ENCODE data around the gene JUN. TPM values are rescaled to one million over a fixed set of nuclear protein-coding genes. Genes with fewer than 3 reads are reported as not detected.

The JUN gene
- polyA plus RNA-seq, 1 experiment, result 23.4 TPM

DNA sequence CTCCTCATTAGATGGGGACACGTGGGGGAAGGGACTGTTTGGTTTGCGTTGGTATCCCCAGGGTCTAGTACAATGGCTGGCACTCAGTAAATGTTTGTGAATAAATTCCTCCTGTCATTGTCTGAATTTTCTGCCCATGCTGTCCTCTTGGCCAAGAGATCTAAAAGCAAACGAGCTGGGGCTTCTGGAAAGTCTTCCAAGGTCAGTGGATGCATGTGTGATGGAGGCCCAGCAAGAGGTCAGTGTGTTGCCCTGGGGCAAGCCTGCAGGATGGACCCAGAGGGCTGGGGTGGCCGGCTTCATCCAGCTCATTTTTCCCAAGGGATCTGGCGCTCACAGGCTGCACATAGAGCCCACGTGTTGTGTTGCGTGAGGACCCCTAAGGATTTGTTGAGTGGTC lies 30.0 kb upstream of the JUN start:
- ChIA-PET POLR2A (no interaction called here), CTCF (interaction anchor here (1.0 kb wide), 1 partner anchor 28 kb away, joined by 3 read pairs; no protein-coding TSS in a partner anchor)
- Histone ChIP-seq H3K36me3 (ENCODE audit: control insufficient read depth, insufficient read depth, low read length) (no peaks in the 10 kb centered on the region), H3K27me3 (ENCODE audit: control insufficient read depth, insufficient read depth, low read length) (no peaks in the 10 kb centered on the region), H3K4me3 (ENCODE audit: low read depth, low read length) (no peak overlapping the region)
- no peak for TF ChIP-seq CTCF (IDR thresholded peaks at IDR 0.05; ENCODE audit: insufficient read depth, low read depth, low read length)
- DNase-seq (ENCODE audit: low read depth), result no peak

GRCh38 chr1:58813361-58813760 lies 29.5 kb upstream of the JUN start:
- Histone ChIP-seq H3K27me3 (ENCODE audit: control insufficient read depth, insufficient read depth, low read length) (no peaks in the 10 kb centered on the region), H3K4me3 (ENCODE audit: low read depth, low read length) (no peak overlapping the region), H3K36me3 (ENCODE audit: control insufficient read depth, insufficient read depth, low read length) (no peaks in the 10 kb centered on the region)
- DNase-seq (ENCODE audit: low read depth), result no peak
- ChIA-PET CTCF (no interaction called here), POLR2A (no interaction called here)
- no peak for TF ChIP-seq CTCF (IDR thresholded peaks at IDR 0.05; ENCODE audit: insufficient read depth, low read depth, low read length)

- no peak overlapping the region for H3K4me3 ChIP-seq (ENCODE audit: low read depth, low read length)
- ChIA-PET POLR2A (no interaction called here), CTCF (no interaction called here)
- no peaks in the 10 kb centered on the region for H3K36me3 ChIP-seq (ENCODE audit: control insufficient read depth, insufficient read depth, low read length)
- H3K27me3 ChIP-seq (ENCODE audit: control insufficient read depth, insufficient read depth, low read length), result no peaks in the 10 kb centered on the region
- TF ChIP-seq CTCF (IDR thresholded peaks at IDR 0.05; ENCODE audit: insufficient read depth, low read depth, low read length), result no peak
- DNase-seq (ENCODE audit: low read depth), result no peak
Observed at GRCh38 chr1:58812926-58813325, 29.1 kb upstream of the JUN start.

GRCh38 chr1:58812468-58812867 lies 28.6 kb upstream of the JUN start:
- no peak overlapping the region for H3K4me3 ChIP-seq (ENCODE audit: low read depth, low read length)
- H3K36me3 ChIP-seq (ENCODE audit: control insufficient read depth, insufficient read depth, low read length), result no peaks in the 10 kb centered on the region
- POLR2A ChIA-PET, result no interaction called here
- TF ChIP-seq CTCF (IDR thresholded peaks at IDR 0.05; ENCODE audit: insufficient read depth, low read depth, low read length), result no peak
- CTCF ChIA-PET, result no interaction called here
- DNase-seq (ENCODE audit: low read depth), result no peak
- no peaks in the 10 kb centered on the region for H3K27me3 ChIP-seq (ENCODE audit: control insufficient read depth, insufficient read depth, low read length)

- H3K27me3 ChIP-seq (ENCODE audit: control insufficient read depth, insufficient read depth, low read length), result no peaks in the 10 kb centered on the region
- no peak overlapping the region for H3K4me3 ChIP-seq (ENCODE audit: low read depth, low read length)
- CTCF ChIA-PET, result no interaction called here
- POLR2A ChIA-PET, result no interaction called here
- no peak for DNase-seq (ENCODE audit: low read depth)
- H3K36me3 ChIP-seq (ENCODE audit: control insufficient read depth, insufficient read depth, low read length), result no peaks in the 10 kb centered on the region
- no peak for TF ChIP-seq CTCF (IDR thresholded peaks at IDR 0.05; ENCODE audit: insufficient read depth, low read depth, low read length)
Observed at GRCh38 chr1:58811303-58811702, 27.5 kb upstream of the JUN start.
